Suprapubic skin (tissue), 4 donors: ENCODE data around the gene NXNL2. TPM values are rescaled to one million over a fixed set of nuclear protein-coding genes. Genes with fewer than 3 reads are reported as not detected.

Source experiments
- DNase-seq, 2 donors: peaks; one replicate each; pipeline ENCODE4 v3.0.0-alpha.2; 2019; ENCODE audit warnings: low spot score in 2 of 2
- H3K27ac ChIP-seq: fragments of 200-600 bp; sonication (generic); one replicate; pipeline ENCODE4 v1.5.1; 2019
- H3K27me3 ChIP-seq: fragments of 200-600 bp; sonication (generic); one replicate; pipeline ENCODE4 v1.5.1; 2019
- H3K36me3 ChIP-seq: fragments of 200-600 bp; sonication (generic); one replicate; pipeline ENCODE4 v1.5.1; 2019
- H3K4me1 ChIP-seq: fragments of 200-600 bp; sonication (generic); one replicate; pipeline ENCODE4 v1.5.1; 2019
- H3K4me3 ChIP-seq: fragments of 200-600 bp; sonication (generic); one replicate; pipeline ENCODE4 v1.5.1; 2019; ENCODE audit warnings: mild to moderate bottlenecking
- H3K9me3 ChIP-seq: fragments of 200-600 bp; sonication (generic); one replicate; pipeline ENCODE4 v1.5.1; 2019
- CTCF ChIP-seq, 2 donors: fragments of 200-600 bp in 1 of 2; fragments of 450-650 bp in 1 of 2; sonication (generic) in 1 of 2; IDR thresholded peaks; one replicate each; pipeline ENCODE4 v1.5.1; 2016 to 2019; ENCODE audit warnings: antibody characterized with exemption in 2 of 2, mild to moderate bottlenecking in 1 of 2, moderate library complexity in 1 of 2
- EP300 ChIP-seq: sonication (generic); formaldehyde crosslinking; IDR thresholded peaks from one replicate; pipeline ENCODE4 v1.6.1; 2017; ENCODE audit warnings: antibody characterized with exemption
- POLR2A ChIP-seq, 2 donors: fragments of 450-650 bp; IDR thresholded peaks; one replicate each; pipeline ENCODE4 v1.6.1; 2017; ENCODE audit warnings: antibody characterized with exemption in 2 of 2, mild to moderate bottlenecking in 2 of 2, moderate library complexity in 2 of 2
- POLR2AphosphoS5 ChIP-seq, 3 donors: sonication (generic); formaldehyde crosslinking; IDR thresholded peaks; one replicate each; pipeline ENCODE4 v1.6.1; 2017; ENCODE audit warnings: antibody characterized with exemption in 3 of 3
- WGBS: methylation state at CpG from one replicate; pipeline ENCODE4 v1.1.5; 2018; 5-methylcytosine and 5-hydroxymethylcytosine counted together
- total RNA-seq, 4 donors: library from RNA; depleted of rRNA; stranded (reverse); fragments of >200 nt; gene quantifications; one replicate each; pipeline ENCODE4 v1.1.0, GENCODE V29; 2016

Gene NXNL2
- total RNA-seq, 4 donors from 2014 or later, result 1.7 TPM; not detected in 3

- TF ChIP-seq POLR2A (IDR thresholded peaks at IDR 0.05), result no peak
- no peak for TF ChIP-seq POLR2AphosphoS5 (IDR thresholded peaks at IDR 0.05)
- TF ChIP-seq CTCF (IDR thresholded peaks at IDR 0.05), result no peak
- no peak for TF ChIP-seq EP300
- no peaks in the 10 kb centered on the region for H3K4me1 ChIP-seq
- H3K27me3 ChIP-seq, result no peaks in the 10 kb centered on the region
- whole genome bisulfite sequencing, result 44% methylated on average over 11 of the region's 11 CpGs
- H3K36me3 ChIP-seq, result no peaks in the 10 kb centered on the region
- no peak for DNase-seq
- H3K9me3 ChIP-seq, result no peaks in the 10 kb centered on the region
- no peak overlapping the region for H3K4me3 ChIP-seq
- H3K27ac ChIP-seq, result no peak overlapping the region
These were observed 9.3 kb downstream of the NXNL2 start for GRCh38 chr9:88544245-88544644.

- Histone ChIP-seq H3K27ac (no peak overlapping the region), H3K36me3 (no peaks in the 10 kb centered on the region), H3K4me1 (no peaks in the 10 kb centered on the region), H3K9me3 (no peaks in the 10 kb centered on the region), H3K27me3 (no peaks in the 10 kb centered on the region), H3K4me3 (no peak overlapping the region)
- TF ChIP-seq CTCF (IDR thresholded peaks at IDR 0.05) (no peak), EP300 (no peak), POLR2AphosphoS5 (IDR thresholded peaks at IDR 0.05) (no peak), POLR2A (IDR thresholded peaks at IDR 0.05) (no peak)
- DNase-seq, result no peak
- WGBS, result 58% methylated on average over 2 of the region's 2 CpGs
These were observed 16.7 kb downstream of the NXNL2 start for GRCh38 chr9:88551546-88552137.

- Histone ChIP-seq H3K36me3 (no peaks in the 10 kb centered on the region), H3K4me3 (no peak overlapping the region), H3K27me3 (peaks cover 4% of the 10 kb centered on the region), H3K9me3 (no peaks in the 10 kb centered on the region), H3K4me1 (no peaks in the 10 kb centered on the region), H3K27ac (no peak overlapping the region)
- WGBS, result 51% methylated on average over 3 of the region's 3 CpGs
- TF ChIP-seq EP300 (no peak), CTCF (IDR thresholded peaks at IDR 0.05) (no peak), POLR2A (IDR thresholded peaks at IDR 0.05) (no peak), POLR2AphosphoS5 (IDR thresholded peaks at IDR 0.05) (no peak)
- no peak for DNase-seq
These were observed 18.4 kb downstream of the NXNL2 start for GRCh38 chr9:88553350-88553749.

GRCh38 chr9:88555268-88555980 is 20.4 kb downstream of the NXNL2 start:
- Histone ChIP-seq H3K27ac (no peak overlapping the region), H3K9me3 (no peaks in the 10 kb centered on the region), H3K27me3 (peaks cover 4% of the 10 kb centered on the region), H3K36me3 (no peaks in the 10 kb centered on the region), H3K4me1 (no peaks in the 10 kb centered on the region), H3K4me3 (no peak overlapping the region)
- WGBS, result 85% methylated on average over 8 of the region's 12 CpGs
- TF ChIP-seq CTCF (IDR thresholded peaks at IDR 0.05), result no peak
- no peak for TF ChIP-seq EP300
- no peak for TF ChIP-seq POLR2AphosphoS5 (IDR thresholded peaks at IDR 0.05)
- no peak for TF ChIP-seq POLR2A (IDR thresholded peaks at IDR 0.05)
- DNase-seq, result no peak

- Histone ChIP-seq H3K9me3 (no peaks in the 10 kb centered on the region), H3K27me3 (peaks cover 4% of the 10 kb centered on the region), H3K4me3 (no peak overlapping the region), H3K36me3 (no peaks in the 10 kb centered on the region), H3K4me1 (no peaks in the 10 kb centered on the region), H3K27ac (no peak overlapping the region)
- WGBS, result 66% methylated on average over 7 of the region's 7 CpGs
- no peak for TF ChIP-seq EP300
- no peak for TF ChIP-seq POLR2A (IDR thresholded peaks at IDR 0.05)
- TF ChIP-seq CTCF (IDR thresholded peaks at IDR 0.05), result no peak
- TF ChIP-seq POLR2AphosphoS5 (IDR thresholded peaks at IDR 0.05), result no peak
- DNase-seq, result no peak
These were observed 24.7 kb downstream of the NXNL2 start for GRCh38 chr9:88559661-88560060.
